Measurements from ENCODE around the gene PXDC1. TPM values are rescaled to one million over a fixed set of nuclear protein-coding genes. Genes with fewer than 3 reads are reported as not detected.
A peak's percentile ranks its signal among the peaks of the same experiment; 100 is the strongest.

Gene PXDC1
- polyA plus RNA-seq, 1 donor from 2014 or later, result 3.9 TPM

DNA sequence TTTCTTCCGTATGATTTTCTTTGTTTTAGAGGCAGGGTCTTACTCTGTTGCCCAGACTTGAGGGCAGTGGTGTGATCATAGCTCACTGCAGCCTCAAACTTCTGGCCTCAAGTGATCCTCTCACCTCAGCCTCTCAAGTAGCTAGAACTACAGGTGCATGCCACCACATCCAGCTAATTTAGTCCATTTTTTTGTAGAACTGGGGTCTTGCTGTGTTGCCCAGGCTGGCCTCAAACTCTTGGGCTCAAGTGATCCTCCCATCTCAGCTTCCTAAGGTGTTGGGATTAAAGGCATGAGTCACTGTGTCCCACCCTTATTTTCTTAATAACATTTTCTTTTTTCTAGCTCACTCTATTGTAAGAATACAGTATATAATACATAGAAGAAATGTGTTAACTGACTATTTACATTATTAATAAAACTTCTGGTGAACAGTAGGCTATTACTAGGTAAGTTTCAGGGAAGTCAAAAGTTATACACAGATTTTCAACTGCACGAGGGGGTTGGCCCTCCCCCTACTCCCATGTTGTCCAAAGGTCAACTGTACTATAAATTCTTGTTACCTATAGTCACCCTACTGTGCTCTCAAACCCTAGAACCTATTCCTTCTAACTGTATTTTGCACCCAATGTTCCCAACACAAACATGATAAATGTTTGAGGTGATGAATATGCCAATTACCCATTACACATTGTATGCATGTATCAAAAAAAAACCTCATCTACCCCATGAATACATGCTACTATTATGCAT lies 56.3 kb downstream of the PXDC1 start:
- Histone ChIP-seq H4K20me1 (ENCODE audit: insufficient read depth) (no peaks in the 10 kb centered on the region), H3K9ac (ENCODE audit: low read length) (no peak overlapping the region), H3K9me3 (ENCODE audit: low read length) (no peaks in the 10 kb centered on the region), H3F3A (ENCODE audit: insufficient read depth, low read length, poor library complexity, severe bottlenecking) (no peaks in the 10 kb centered on the region), H3K9me2 (ENCODE audit: insufficient read depth, low read length) (no peaks in the 10 kb centered on the region), H3K27me3 (ENCODE audit: insufficient read depth, low read depth, low read length) (no peaks in the 10 kb centered on the region), H2AFZ (ENCODE audit: low read depth, low read length) (no peak overlapping the region), H3K36me3 (ENCODE audit: insufficient read depth, low read length) (no peaks in the 10 kb centered on the region), H3K4me2 (ENCODE audit: low read length) (no peak overlapping the region), H3K27ac (ENCODE audit: low read length) (no peak overlapping the region), H3K79me2 (replicated peaks; ENCODE audit: insufficient read depth, low read length) (no peaks in the 10 kb centered on the region), H3K4me3 (ENCODE audit: low read length) (no peak overlapping the region)
- no peak for TF ChIP-seq SMC3 (conservative IDR thresholded peaks at IDR 0.05; ENCODE audit: poor library complexity)
- TF ChIP-seq EP300 (conservative IDR thresholded peaks at IDR 0.05; ENCODE audit: poor library complexity, severe bottlenecking), result no peak
- TF ChIP-seq TAF1 (IDR thresholded peaks at IDR 0.05; ENCODE audit: low read depth), result no peak
- TF ChIP-seq, protein P1, sequence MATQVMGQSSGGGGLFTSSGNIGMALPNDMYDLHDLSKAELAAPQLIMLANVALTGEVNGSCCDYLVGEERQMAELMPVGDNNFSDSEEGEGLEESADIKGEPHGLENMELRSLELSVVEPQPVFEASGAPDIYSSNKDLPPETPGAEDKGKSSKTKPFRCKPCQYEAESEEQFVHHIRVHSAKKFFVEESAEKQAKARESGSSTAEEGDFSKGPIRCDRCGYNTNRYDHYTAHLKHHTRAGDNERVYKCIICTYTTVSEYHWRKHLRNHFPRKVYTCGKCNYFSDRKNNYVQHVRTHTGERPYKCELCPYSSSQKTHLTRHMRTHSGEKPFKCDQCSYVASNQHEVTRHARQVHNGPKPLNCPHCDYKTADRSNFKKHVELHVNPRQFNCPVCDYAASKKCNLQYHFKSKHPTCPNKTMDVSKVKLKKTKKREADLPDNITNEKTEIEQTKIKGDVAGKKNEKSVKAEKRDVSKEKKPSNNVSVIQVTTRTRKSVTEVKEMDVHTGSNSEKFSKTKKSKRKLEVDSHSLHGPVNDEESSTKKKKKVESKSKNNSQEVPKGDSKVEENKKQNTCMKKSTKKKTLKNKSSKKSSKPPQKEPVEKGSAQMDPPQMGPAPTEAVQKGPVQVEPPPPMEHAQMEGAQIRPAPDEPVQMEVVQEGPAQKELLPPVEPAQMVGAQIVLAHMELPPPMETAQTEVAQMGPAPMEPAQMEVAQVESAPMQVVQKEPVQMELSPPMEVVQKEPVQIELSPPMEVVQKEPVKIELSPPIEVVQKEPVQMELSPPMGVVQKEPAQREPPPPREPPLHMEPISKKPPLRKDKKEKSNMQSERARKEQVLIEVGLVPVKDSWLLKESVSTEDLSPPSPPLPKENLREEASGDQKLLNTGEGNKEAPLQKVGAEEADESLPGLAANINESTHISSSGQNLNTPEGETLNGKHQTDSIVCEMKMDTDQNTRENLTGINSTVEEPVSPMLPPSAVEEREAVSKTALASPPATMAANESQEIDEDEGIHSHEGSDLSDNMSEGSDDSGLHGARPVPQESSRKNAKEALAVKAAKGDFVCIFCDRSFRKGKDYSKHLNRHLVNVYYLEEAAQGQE (IDR thresholded peaks at IDR 0.05; ENCODE audit: borderline replicate concordance), result no peak
- no peak for TF ChIP-seq POLR2AphosphoS5 (IDR thresholded peaks at IDR 0.05)
- no peak for TF ChIP-seq EZH2 (IDR thresholded peaks at IDR 0.05; ENCODE audit: borderline replicate concordance, insufficient read depth, low read length, poor library complexity, severe bottlenecking)
- TF ChIP-seq RAD21 (conservative IDR thresholded peaks at IDR 0.05), result no peak
- TF ChIP-seq MXI1 (conservative IDR thresholded peaks at IDR 0.05; ENCODE audit: poor library complexity, severe bottlenecking), result no peak
- TF ChIP-seq, protein P2, sequence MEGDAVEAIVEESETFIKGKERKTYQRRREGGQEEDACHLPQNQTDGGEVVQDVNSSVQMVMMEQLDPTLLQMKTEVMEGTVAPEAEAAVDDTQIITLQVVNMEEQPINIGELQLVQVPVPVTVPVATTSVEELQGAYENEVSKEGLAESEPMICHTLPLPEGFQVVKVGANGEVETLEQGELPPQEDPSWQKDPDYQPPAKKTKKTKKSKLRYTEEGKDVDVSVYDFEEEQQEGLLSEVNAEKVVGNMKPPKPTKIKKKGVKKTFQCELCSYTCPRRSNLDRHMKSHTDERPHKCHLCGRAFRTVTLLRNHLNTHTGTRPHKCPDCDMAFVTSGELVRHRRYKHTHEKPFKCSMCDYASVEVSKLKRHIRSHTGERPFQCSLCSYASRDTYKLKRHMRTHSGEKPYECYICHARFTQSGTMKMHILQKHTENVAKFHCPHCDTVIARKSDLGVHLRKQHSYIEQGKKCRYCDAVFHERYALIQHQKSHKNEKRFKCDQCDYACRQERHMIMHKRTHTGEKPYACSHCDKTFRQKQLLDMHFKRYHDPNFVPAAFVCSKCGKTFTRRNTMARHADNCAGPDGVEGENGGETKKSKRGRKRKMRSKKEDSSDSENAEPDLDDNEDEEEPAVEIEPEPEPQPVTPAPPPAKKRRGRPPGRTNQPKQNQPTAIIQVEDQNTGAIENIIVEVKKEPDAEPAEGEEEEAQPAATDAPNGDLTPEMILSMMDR (IDR thresholded peaks at IDR 0.05; ENCODE audit: poor library complexity, severe bottlenecking), result no peak

DNA sequence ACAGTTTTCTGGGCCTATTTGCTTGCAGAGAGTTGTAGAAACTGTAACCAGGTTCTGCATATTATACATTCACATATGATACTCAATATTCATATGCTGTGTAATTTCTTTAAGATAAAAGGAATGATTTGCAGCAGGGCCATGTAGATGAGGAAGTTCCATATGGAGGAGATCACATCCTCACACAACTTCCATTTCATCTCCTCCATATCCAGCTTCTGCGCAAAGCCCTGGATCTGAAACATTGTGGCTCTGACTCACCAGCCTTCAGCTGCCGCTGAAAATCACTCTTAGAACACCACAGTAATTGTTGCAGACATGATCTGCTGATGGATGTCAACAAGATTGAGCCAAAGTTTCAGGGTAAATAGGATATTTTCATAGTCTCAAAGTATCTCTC lies 57.7 kb downstream of the PXDC1 start:
- H2AFZ ChIP-seq (ENCODE audit: low read depth, low read length), result no peak overlapping the region

More for the DNA sequence above, 57.7 kb downstream of the PXDC1 start:
- TF ChIP-seq, protein P1 (IDR thresholded peaks at IDR 0.05; ENCODE audit: borderline replicate concordance), result no peak
- no peak for TF ChIP-seq MXI1 (conservative IDR thresholded peaks at IDR 0.05; ENCODE audit: poor library complexity, severe bottlenecking)
- TF ChIP-seq, protein P2 (IDR thresholded peaks at IDR 0.05; ENCODE audit: poor library complexity, severe bottlenecking), result no peak
- peak; percentile 13 for TF ChIP-seq EP300 (conservative IDR thresholded peaks at IDR 0.05; ENCODE audit: poor library complexity, severe bottlenecking)
- no peak for TF ChIP-seq POLR2AphosphoS5 (IDR thresholded peaks at IDR 0.05)
- TF ChIP-seq TAF1 (IDR thresholded peaks at IDR 0.05; ENCODE audit: low read depth), result no peak
- no peak for TF ChIP-seq RAD21 (conservative IDR thresholded peaks at IDR 0.05)
- H3K36me3 ChIP-seq (ENCODE audit: insufficient read depth, low read length), result no peaks in the 10 kb centered on the region
- no peaks in the 10 kb centered on the region for H3K27me3 ChIP-seq (ENCODE audit: insufficient read depth, low read depth, low read length)
- no peaks in the 10 kb centered on the region for H3K9me3 ChIP-seq (ENCODE audit: low read length)
- no peak overlapping the region for H3K27ac ChIP-seq (ENCODE audit: low read length)
- no peak overlapping the region for H3K4me2 ChIP-seq (ENCODE audit: low read length)
- no peaks in the 10 kb centered on the region for H3F3A ChIP-seq (ENCODE audit: insufficient read depth, low read length, poor library complexity, severe bottlenecking)
- H4K20me1 ChIP-seq (ENCODE audit: insufficient read depth), result no peaks in the 10 kb centered on the region
- H3K4me3 ChIP-seq (ENCODE audit: low read length), result no peak overlapping the region
- no peaks in the 10 kb centered on the region for H3K9me2 ChIP-seq (ENCODE audit: insufficient read depth, low read length)
- no peak overlapping the region for H3K9ac ChIP-seq (ENCODE audit: low read length)
- H3K79me2 ChIP-seq (replicated peaks; ENCODE audit: insufficient read depth, low read length), result no peaks in the 10 kb centered on the region

Data from neural cell (in vitro differentiated cells).